ENCODE data around the gene WIPI1. TPM values are rescaled to one million over a fixed set of nuclear protein-coding genes. Genes with fewer than 3 reads are reported as not detected.

The WIPI1 gene
- total and polyA plus RNA-seq, 9 of the 15 experiments (the other 6 are each of a cell fraction or from before 2014, with no cell fraction given): 3.7 to 23.5 (median 11.8) TPM

GRCh38 chr17:68460715-68461114 lies 3.4 kb upstream of the WIPI1 start:
- H3K4me3 ChIP-seq: no peak overlapping the region
- H3K4me1 ChIP-seq (replicated peaks in 1 of 2; ENCODE audit: control insufficient read depth in 2 of 2, insufficient read depth in 2 of 2, low read length in 2 of 2): peaks cover 13 to 46% of the 10 kb centered on the region in 2 experiments
- no peak overlapping the region for H2AFZ ChIP-seq (ENCODE audit: low read depth, low read length)
- TF ChIP-seq DMBX1 (CRISPR knock-in tag; IDR thresholded peaks at IDR 0.05; ENCODE audit: borderline replicate concordance): peak; percentile 16; the same call in 1 of the 2 replicates
- peak; percentile 38; the same call in 1 of the 2 replicates for TF ChIP-seq ZNF449 (CRISPR knock-in tag; IDR thresholded peaks at IDR 0.05)
- no peak for TF ChIP-seq GTF2A2 (tag; IDR thresholded peaks at IDR 0.05)
- TF ChIP-seq ZNF277 (CRISPR knock-in tag; IDR thresholded peaks at IDR 0.05; ENCODE audit: borderline replicate concordance): no peak
- TF ChIP-seq HINFP (tag; conservative IDR thresholded peaks at IDR 0.05; ENCODE audit: low read depth): 0 out of 2 replicates have a peak, but pooled peaks have one; percentile 25
- peak; percentile 20; the same call in 1 of the 2 replicates for TF ChIP-seq ZNF589 (CRISPR knock-in tag; IDR thresholded peaks at IDR 0.05; ENCODE audit: low read depth)
- TF ChIP-seq ZNF197 (CRISPR knock-in tag; IDR thresholded peaks at IDR 0.05; ENCODE audit: low read depth): peak; percentile 14; the same call in 1 of the 2 replicates
- TF ChIP-seq ATF4 (CRISPR knock-in tag; IDR thresholded peaks at IDR 0.05): peak; percentile 73
- 0 out of 2 replicates have a peak, but pooled peaks have one; percentile 18 for TF ChIP-seq GABPA (tag; conservative IDR thresholded peaks at IDR 0.05; ENCODE audit: low read depth)
- FAIRE-seq: no peak
- no peak overlapping the region for H3K27ac ChIP-seq (ENCODE audit: extremely low read depth, low read depth, low read length)
- H3K4me2 ChIP-seq (ENCODE audit: insufficient read depth, low read length): no peak overlapping the region
- no peaks in the 10 kb centered on the region for H3K9me1 ChIP-seq (ENCODE audit: control insufficient read depth, insufficient read depth, low read length)
- no peak for DNase-seq (ENCODE audit: extremely low read depth in 1 of 4, low spot score in 3 of 4)
- H4K20me1 ChIP-seq (replicated peaks; ENCODE audit: control insufficient read depth, insufficient read depth, low read length): no peaks in the 10 kb centered on the region
- no peak overlapping the region for H3K9ac ChIP-seq (ENCODE audit: insufficient read depth in 1 of 2, low read depth in 2 of 2, low read length in 2 of 2)
- no TSS peak for BruUV-seq (replicated peaks)
- no peak for ATAC-seq
- H3K79me2 ChIP-seq (ENCODE audit: control insufficient read depth, insufficient read depth, low read length): no peaks in the 10 kb centered on the region
- H3K9me3 ChIP-seq (replicated peaks; ENCODE audit: control insufficient read depth, insufficient read depth, low read depth, low read length): no peaks in the 10 kb centered on the region
- ChIA-PET CTCF (ENCODE audit: low intra/inter-chr PET ratio) (no interaction called here), POLR2A (interaction anchor here (0.6 to 1.1 kb wide), 2 partner anchors 8 to 1020 kb away, joined by 3 read pairs; no protein-coding TSS in a partner anchor)
- in situ Hi-C loops (cut with MboI) (loop anchor here (10.0 to 25.0 kb wide), 2 partner anchors 286 to 498 kb away; no protein-coding TSS in a partner anchor), intact Hi-C loops (cut with micrococcal nuclease) (loop anchor here (5.0 kb wide), 1 partner anchor 398 kb away; no protein-coding TSS in a partner anchor)
- no peaks in the 10 kb centered on the region for H3K27me3 ChIP-seq (ENCODE audit: control insufficient read depth in 2 of 2, insufficient read depth in 2 of 2, low read length in 2 of 2)
- no peaks in the 10 kb centered on the region for H3K36me3 ChIP-seq (ENCODE audit: control insufficient read depth, insufficient read depth, low read length)

All from K562 (cell line).